Muscle of leg (tissue), 11 donors: ENCODE measurements around the gene RSPH10B2. TPM values are rescaled to one million over a fixed set of nuclear protein-coding genes. Genes with fewer than 3 reads are reported as not detected.
"Not testable (repeated sequence)": the region's sequence is repeated elsewhere in the genome, so short reads cannot be mapped to it uniquely, and the experiment has no call there.

Experiments
- DNase-seq: peaks from one replicate; pipeline ENCODE4 v3.0.0; 2013
- H3K27ac ChIP-seq: one replicate; pipeline ENCODE4 v1.5.1; 2013; ENCODE audit warnings: mild to moderate bottlenecking, low read length, control low read depth
- H3K27me3 ChIP-seq: one replicate; pipeline ENCODE4 v1.6.1; 2013; ENCODE audit warnings: low read length; ENCODE audit not compliant: control insufficient read depth, insufficient read depth
- H3K36me3 ChIP-seq: one replicate; pipeline ENCODE4 v1.6.1; 2013; ENCODE audit warnings: low read length; ENCODE audit not compliant: control insufficient read depth, insufficient read depth
- H3K4me1 ChIP-seq: one replicate; pipeline ENCODE4 v1.6.1; 2013; ENCODE audit warnings: low read length; ENCODE audit not compliant: control insufficient read depth, insufficient read depth
- H3K4me3 ChIP-seq: one replicate; pipeline ENCODE4 v1.5.1; 2013; ENCODE audit warnings: low read length, control low read depth
- H3K9me3 ChIP-seq: replicated peaks from 2 replicates; pipeline ENCODE4 v1.6.1; 2013; ENCODE audit warnings: low read depth, low read length; ENCODE audit not compliant: control insufficient read depth
- WGBS: methylation state at CpG from one replicate; pipeline ENCODE4 v1.1.5; 2013; ENCODE audit warnings: missing lambda C conversion rate; ENCODE audit not compliant: insufficient coverage; 5-methylcytosine and 5-hydroxymethylcytosine counted together
- polyA plus RNA-seq, 8 donors: library from polyadenylated mRNA; unstranded; fragments of 120-200 nt; gene quantifications; one replicate each; pipeline versions ENCODE4 v1.2.1 to v1.2.3, GENCODE V29; 2013; ENCODE audit warnings: inconsistent platforms in 1 of 8, low replicate concordance in 1 of 8; ENCODE audit not compliant: insufficient read length in 8 of 8, insufficient read depth in 1 of 8
- total RNA-seq: library from RNA; stranded (reverse); fragments of 120-200 nt; gene quantifications from one replicate; pipeline ENCODE4 v1.2.4, GENCODE V29; 2013

The RSPH10B2 gene
- total and polyA plus RNA-seq, 9 donors = 0.10 to 0.95 (median 0.47) TPM; not detected in 1

DNA sequence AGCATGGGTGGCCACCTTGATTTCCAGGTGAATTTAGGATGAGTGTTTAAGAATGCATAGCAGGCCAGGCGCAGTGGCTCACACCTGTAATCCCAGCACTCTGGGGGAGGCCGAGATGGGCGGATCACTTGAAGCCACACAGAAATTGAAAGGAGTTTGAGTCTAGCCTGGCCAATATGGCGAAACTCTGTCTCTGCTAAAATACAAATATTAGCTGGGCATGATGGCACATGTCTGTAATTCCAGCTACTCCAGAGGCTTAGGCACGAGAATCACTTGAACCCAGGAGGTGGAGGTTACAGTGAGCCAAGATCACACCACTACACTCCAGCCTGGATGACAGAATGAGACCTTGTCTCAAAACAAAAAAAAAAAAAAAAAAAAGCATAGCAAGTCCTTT lies 27.6 kb upstream of the RSPH10B2 start:
- DNase-seq, H3K4me1 ChIP-seq, H3K4me3 ChIP-seq, H3K27ac ChIP-seq, H3K36me3 ChIP-seq, H3K9me3 ChIP-seq, H3K27me3 ChIP-seq: not testable (repeated sequence)
- WGBS = 91% methylated on average over 3 of the region's 5 CpGs

DNA sequence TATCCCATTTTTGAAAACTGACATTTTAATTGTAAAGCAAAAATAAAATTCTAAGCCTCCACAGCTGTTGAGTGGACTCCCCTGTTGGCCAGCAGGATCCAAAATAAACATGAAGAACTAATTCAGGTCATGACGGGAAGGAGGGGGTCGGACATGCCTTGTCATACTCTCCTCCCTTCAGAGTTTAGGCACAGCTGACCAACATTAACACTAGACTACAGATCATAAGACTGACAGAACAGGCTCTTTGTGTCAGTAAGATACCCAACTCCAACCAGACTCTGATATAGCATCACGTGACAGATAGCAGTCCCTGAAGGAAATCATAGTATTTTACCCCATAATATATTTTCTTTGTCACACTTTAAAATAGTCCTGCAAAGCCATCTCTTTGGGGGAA lies 26.2 kb upstream of the RSPH10B2 start:
- Histone ChIP-seq H3K4me3 (no peak overlapping the region), H3K27me3 (no peaks in the 10 kb centered on the region), H3K9me3 (no peaks in the 10 kb centered on the region), H3K4me1 (peaks cover 7% of the 10 kb centered on the region), H3K36me3 (peaks cover 4% of the 10 kb centered on the region), H3K27ac (no peak overlapping the region)
- WGBS = 60% methylated on average over 1 of the region's 3 CpGs
- DNase-seq = no peak

DNA sequence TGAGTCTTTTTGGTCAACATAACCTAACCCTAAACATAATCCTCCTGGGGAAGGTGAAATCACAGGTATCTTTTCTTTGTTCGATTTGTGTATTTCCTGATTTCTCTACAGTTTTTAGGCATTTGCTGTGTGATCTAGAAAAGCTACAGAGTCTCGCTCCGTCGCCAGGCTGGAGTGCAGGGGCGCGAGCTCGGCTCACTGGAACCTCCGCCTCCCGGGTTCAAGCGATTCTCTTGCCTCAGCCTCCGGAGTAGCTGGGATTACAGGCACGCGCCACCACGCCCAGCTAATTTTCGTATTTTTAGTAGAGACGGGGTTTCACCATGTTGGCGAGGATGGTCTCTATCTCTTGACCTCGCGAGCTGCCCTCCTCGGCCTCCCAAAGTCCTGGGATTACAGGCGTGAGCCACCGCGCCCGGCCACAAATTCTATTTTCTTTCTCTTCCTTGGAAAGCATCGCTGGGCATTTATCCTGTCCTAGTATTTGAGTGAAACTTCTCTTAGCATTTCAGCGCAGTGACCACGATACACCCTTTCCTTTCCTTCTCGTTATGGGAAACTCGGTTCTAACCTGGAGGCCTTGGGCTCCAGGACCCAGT lies 24.9 kb upstream of the RSPH10B2 start:
- H3K27me3 ChIP-seq, H3K36me3 ChIP-seq, DNase-seq, H3K4me1 ChIP-seq, H3K9me3 ChIP-seq: not testable (repeated sequence)
- Histone ChIP-seq H3K27ac (peak overlapping the region; percentile 81), H3K4me3 (peak overlapping the region; percentile 85)
- WGBS = 68% methylated on average over 21 of the region's 29 CpGs

DNA sequence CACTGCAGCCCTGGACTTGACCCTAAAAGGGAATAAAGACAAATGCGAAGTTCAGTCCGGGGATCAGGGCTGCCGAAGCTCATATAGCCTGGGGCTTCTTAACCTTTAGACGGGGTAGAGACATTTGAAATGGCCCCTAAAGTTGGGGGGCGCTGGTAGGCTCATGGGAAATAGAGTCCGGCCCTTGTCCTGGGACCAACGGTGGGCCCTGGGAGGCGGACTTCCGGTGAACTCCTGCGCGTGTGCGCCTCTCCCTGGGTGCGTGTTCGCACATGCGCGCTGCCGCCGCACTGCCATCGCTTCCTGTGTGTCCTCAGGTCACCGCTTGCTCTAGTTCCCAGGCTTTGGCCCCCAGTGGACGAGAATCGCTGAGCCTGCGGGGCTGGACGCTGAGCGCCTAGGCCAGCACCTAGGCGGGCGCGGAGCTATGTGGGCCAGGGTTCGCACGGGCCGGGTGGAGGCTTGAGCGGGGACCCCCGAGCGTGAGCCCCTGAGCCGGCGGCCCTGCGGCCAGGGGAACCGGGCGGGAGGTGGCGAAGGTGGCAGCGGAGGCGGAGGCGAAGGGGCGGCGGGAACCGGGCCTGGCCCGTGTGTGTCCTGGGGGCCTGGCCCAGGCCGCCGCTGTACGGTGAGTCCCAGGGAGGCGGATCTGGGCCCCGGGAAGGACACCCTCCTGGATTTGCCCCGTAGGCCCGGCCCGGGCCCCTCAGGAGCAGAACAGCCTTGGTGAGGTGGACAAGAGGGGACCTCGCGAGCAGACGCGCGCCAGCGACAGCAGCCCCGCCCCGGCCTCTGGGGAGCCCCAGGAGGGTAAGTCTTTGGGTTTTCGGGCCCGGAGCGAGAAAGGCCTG lies 24.2 kb upstream of the RSPH10B2 start:
- H3K36me3 ChIP-seq = peaks cover 15% of the 10 kb centered on the region
- DNase-seq = peak; percentile 97
- H3K9me3 ChIP-seq = no peaks in the 10 kb centered on the region
- WGBS = under 1% methylated on average over 64 of the region's 66 CpGs
- H3K27ac ChIP-seq = peak overlapping the region; percentile 81
- peak overlapping the region; percentile 85 for H3K4me3 ChIP-seq
- no peaks in the 10 kb centered on the region for H3K27me3 ChIP-seq
- H3K4me1 ChIP-seq = peaks cover 7% of the 10 kb centered on the region

GRCh38 chr7:6730343-6730633 lies 23.6 kb upstream of the RSPH10B2 start:
- H3K4me1 ChIP-seq = peaks cover 7% of the 10 kb centered on the region
- no peak for DNase-seq
- H3K4me3 ChIP-seq = peak overlapping the region; percentile 85
- H3K36me3 ChIP-seq = peaks cover 20% of the 10 kb centered on the region
- H3K27me3 ChIP-seq = no peaks in the 10 kb centered on the region
- H3K9me3 ChIP-seq = no peaks in the 10 kb centered on the region
- WGBS = 3% methylated on average over 5 of the region's 18 CpGs
- H3K27ac ChIP-seq = peak overlapping the region; percentile 81

GRCh38 chr7:6738415-6738814 lies 15.5 kb upstream of the RSPH10B2 start:
- H3K36me3 ChIP-seq = peaks cover 22% of the 10 kb centered on the region
- not testable (repeated sequence) for H3K4me1 ChIP-seq, H3K4me3 ChIP-seq, H3K27ac ChIP-seq, H3K27me3 ChIP-seq, H3K9me3 ChIP-seq, DNase-seq
- WGBS = no CpG with 5 or more reads among the region's 11 CpGs

- not testable (repeated sequence) for H3K36me3 ChIP-seq, DNase-seq, H3K9me3 ChIP-seq, H3K27ac ChIP-seq, H3K27me3 ChIP-seq, H3K4me3 ChIP-seq, H3K4me1 ChIP-seq
- no CpG with 5 or more reads among the region's 12 CpGs for WGBS
These were observed 9.3 kb upstream of the RSPH10B2 start for GRCh38 chr7:6744410-6745100.

- DNase-seq, H3K27me3 ChIP-seq, H3K4me3 ChIP-seq, H3K36me3 ChIP-seq, H3K27ac ChIP-seq, H3K9me3 ChIP-seq, H3K4me1 ChIP-seq: not testable (repeated sequence)
- WGBS = no CpG with 5 or more reads among the region's 12 CpGs
These were observed 4.6 kb upstream of the RSPH10B2 start for GRCh38 chr7:6749335-6749734.

DNA sequence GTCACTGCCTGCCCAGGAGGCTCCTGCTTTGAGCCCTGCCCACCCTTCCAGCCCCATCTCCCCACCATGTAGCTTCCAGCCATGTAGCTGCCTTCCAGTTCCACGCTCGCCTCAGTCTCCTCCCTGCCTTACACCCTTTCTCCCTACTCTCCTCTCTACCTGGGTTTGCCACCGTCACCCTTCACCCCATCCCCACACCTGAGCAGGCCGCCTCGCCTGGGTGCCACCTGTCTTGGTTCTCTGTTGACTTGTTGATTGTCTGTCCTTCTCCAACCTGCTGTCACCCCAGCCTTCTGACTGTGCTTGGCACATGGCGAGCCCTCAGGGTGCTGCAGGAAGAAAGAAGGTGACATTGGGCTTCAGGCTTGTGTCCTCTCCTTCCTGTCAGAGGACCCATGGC lies 3.7 kb upstream of the RSPH10B2 start:
- not testable (repeated sequence) for H3K9me3 ChIP-seq, H3K36me3 ChIP-seq, H3K4me3 ChIP-seq, H3K4me1 ChIP-seq, H3K27ac ChIP-seq, DNase-seq, H3K27me3 ChIP-seq
- no CpG with 5 or more reads among the region's 6 CpGs for WGBS

DNA sequence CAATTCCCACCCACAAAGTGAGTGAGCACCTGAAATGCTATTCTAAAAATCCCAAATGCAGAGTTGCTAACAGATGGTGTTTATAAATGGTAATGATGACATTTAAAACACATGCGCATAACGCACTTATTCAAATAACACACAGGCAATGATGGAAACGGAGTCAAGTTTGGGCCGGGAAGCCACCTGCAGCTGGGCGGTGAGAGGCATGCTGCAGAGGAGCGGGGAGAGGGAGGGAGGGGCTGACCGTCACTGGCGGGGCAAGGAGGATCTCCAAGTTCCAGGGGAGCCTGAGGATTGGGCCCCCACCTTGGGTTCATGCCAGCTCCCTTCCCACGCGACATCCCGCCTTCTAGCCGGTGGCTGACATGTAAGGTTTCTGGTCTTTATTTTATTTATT lies 7.3 kb downstream of the RSPH10B2 start:
- H3K27me3 ChIP-seq, DNase-seq, H3K4me3 ChIP-seq, H3K36me3 ChIP-seq, H3K27ac ChIP-seq, H3K9me3 ChIP-seq, H3K4me1 ChIP-seq: not testable (repeated sequence)
- no CpG with 5 or more reads among the region's 12 CpGs for WGBS
